ENCODE measurements around the gene PRXL2C. TPM values are rescaled to one million over a fixed set of nuclear protein-coding genes. Genes with fewer than 3 reads are reported as not detected.

The PRXL2C gene
- total RNA-seq, 1 donor from 2014 or later = 7.5 TPM

GRCh38 chr9:96660692-96661248, 5.7 kb upstream of the PRXL2C start:
- TF ChIP-seq, protein P1, sequence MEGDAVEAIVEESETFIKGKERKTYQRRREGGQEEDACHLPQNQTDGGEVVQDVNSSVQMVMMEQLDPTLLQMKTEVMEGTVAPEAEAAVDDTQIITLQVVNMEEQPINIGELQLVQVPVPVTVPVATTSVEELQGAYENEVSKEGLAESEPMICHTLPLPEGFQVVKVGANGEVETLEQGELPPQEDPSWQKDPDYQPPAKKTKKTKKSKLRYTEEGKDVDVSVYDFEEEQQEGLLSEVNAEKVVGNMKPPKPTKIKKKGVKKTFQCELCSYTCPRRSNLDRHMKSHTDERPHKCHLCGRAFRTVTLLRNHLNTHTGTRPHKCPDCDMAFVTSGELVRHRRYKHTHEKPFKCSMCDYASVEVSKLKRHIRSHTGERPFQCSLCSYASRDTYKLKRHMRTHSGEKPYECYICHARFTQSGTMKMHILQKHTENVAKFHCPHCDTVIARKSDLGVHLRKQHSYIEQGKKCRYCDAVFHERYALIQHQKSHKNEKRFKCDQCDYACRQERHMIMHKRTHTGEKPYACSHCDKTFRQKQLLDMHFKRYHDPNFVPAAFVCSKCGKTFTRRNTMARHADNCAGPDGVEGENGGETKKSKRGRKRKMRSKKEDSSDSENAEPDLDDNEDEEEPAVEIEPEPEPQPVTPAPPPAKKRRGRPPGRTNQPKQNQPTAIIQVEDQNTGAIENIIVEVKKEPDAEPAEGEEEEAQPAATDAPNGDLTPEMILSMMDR (conservative IDR thresholded peaks at IDR 0.05) = no peak
- Mint-ChIP-seq H3K4me3 (no peak overlapping the region), H3K27ac (no peak overlapping the region), H3K27me3 (peaks cover 9% of the 10 kb centered on the region), H3K4me1 (ENCODE audit: unreplicated experiment) (no peaks in the 10 kb centered on the region), H3K9me3 (no peaks in the 10 kb centered on the region), H3K36me3 (no peaks in the 10 kb centered on the region)
- no peak for DNase-seq (ENCODE audit: extremely low spot score, unreplicated experiment)

DNA sequence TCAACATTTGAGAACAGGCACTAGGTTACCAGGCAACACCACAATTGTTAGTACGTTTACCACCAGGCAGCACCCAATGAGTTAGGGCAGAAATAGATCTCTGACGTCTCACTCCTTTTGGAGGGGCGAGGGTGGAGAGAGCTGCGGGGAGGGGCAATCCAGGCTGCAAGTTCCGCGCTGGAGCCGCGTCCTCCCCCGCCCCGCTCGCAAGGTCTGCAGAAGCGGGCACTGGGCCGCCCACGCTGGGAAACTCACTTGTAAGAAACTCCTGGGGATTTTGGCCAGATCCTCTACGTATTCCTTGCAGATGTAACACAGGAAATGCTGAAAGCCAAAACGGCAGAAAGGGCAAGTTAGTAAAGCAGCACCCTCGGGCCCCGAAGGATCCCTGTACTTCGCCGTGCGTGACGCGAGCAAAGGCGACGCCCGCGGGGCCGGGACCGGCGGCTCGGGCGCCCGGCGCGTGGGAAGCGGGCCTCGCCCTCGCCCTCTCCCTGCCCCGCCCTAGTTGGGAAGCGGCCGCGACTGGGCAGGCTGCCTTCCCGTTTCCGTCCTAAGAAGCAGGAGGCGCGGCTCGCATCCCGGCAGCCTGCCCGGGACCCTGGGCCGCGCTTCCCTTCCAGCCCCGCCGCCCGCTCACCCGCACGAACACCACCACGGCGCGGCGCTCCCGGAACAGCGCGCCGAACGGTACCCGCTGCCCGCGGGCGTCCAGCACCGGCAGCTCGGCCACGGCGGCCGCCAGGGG, 493 bp downstream of the PRXL2C start:
- Mint-ChIP-seq H3K9me3 (no peaks in the 10 kb centered on the region), H3K4me1 (ENCODE audit: unreplicated experiment) (peaks cover 6% of the 10 kb centered on the region), H3K36me3 (peaks cover 6% of the 10 kb centered on the region), H3K27me3 (peaks cover 9% of the 10 kb centered on the region), H3K27ac (peak overlapping the region; percentile 94), H3K4me3 (peak overlapping the region; percentile 90)
- TF ChIP-seq, protein P1 (conservative IDR thresholded peaks at IDR 0.05) = peak; percentile 56
- peak; percentile 79 for DNase-seq (ENCODE audit: extremely low spot score, unreplicated experiment)

- Mint-ChIP-seq H3K27me3 (no peaks in the 10 kb centered on the region), H3K36me3 (peaks cover 8% of the 10 kb centered on the region), H3K4me1 (ENCODE audit: unreplicated experiment) (peaks cover 6% of the 10 kb centered on the region), H3K27ac (peak overlapping the region; percentile 7), H3K9me3 (no peaks in the 10 kb centered on the region), H3K4me3 (peak overlapping the region; percentile 26)
- TF ChIP-seq, protein P1 (conservative IDR thresholded peaks at IDR 0.05) = peak; percentile 71
- no peak for DNase-seq (ENCODE audit: extremely low spot score, unreplicated experiment)
Observed at GRCh38 chr9:96651626-96652025, 3.5 kb downstream of the PRXL2C start.

- Mint-ChIP-seq H3K27me3 (no peaks in the 10 kb centered on the region), H3K36me3 (peaks cover 11% of the 10 kb centered on the region), H3K4me1 (ENCODE audit: unreplicated experiment) (peaks cover 6% of the 10 kb centered on the region), H3K27ac (no peak overlapping the region), H3K4me3 (no peak overlapping the region), H3K9me3 (no peaks in the 10 kb centered on the region)
- TF ChIP-seq, protein P1 (conservative IDR thresholded peaks at IDR 0.05) = no peak
- no peak for DNase-seq (ENCODE audit: extremely low spot score, unreplicated experiment)
Observed at GRCh38 chr9:96649620-96650324, 5.3 kb downstream of the PRXL2C start.

DNA sequence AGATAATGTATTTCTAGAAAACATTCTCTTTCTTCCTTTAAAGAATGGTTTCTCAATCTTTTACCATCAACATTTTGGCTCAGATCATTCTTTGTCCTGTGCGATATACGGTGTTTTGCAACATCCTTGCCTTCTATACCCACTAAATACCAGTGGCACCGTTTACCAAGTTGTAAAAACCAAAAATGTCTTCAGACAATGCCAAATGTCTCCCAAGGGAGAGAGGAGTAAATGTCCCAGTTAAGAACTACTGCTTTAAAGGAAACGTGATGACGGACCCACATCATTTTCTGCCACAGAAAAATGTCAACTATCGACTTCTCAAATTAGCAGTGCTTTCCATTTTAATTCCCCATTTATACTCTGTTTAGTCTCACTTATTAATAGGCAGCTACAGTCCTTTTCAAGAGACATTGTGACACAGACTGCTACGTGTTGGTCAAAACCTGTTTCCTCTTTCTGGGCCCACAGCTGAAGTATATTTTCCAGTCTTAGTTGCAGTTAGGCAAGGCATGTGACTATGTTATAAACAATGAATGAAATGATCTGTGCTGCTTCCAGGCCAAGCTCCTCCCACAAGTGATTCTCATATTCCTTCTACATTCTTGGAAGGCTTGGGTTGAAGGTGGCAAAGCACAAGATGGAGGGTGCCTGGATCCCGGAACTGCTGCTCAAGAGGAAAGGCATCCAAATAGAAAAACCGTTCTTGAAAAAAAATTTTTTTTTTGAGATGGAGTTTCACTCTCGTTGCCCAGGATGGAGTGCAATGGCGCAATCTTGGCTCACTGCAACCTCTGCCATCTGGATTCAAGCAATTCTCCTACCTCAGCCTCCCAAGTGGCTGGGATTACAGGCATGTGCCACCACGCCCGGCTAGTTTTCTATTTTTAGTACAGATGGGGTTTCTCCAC, 8.8 kb downstream of the PRXL2C start:
- H3K27ac Mint-ChIP-seq = no peak overlapping the region
- TF ChIP-seq, protein P1 (conservative IDR thresholded peaks at IDR 0.05) = no peak
- H3K4me3 Mint-ChIP-seq = no peak overlapping the region
- no peaks in the 10 kb centered on the region for H3K27me3 Mint-ChIP-seq
- no peak for DNase-seq (ENCODE audit: extremely low spot score, unreplicated experiment)
- H3K9me3 Mint-ChIP-seq = no peaks in the 10 kb centered on the region
- no peaks in the 10 kb centered on the region for H3K4me1 Mint-ChIP-seq (ENCODE audit: unreplicated experiment)
- H3K36me3 Mint-ChIP-seq = peaks cover 11% of the 10 kb centered on the region

Data from type B pancreatic cell (in vitro differentiated cells).